ENCODE results near the gene SFRP5.

Gene SFRP5

DNA sequence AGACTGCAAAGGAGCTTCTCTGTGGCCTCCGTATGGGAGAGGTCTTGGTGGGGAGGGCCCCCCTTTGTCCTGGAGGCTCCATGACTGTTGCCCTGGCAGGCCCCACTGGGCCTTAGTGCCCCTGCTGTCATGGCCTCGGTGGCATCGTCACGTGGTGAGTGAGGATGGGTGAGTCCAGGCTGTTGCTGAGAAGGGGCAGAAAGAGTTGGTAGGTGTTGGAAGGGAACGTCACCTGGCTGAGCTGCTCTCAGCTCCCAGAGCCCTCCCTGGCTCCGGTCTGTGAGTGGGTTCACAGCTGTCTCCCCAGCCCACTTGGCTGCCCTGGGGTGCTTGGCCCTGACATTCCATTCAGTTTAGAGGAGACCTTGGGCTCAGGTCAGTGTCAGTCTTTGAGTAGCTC, 16.1 kb downstream of the SFRP5 start:
- TF ChIP-seq ZBTB7A (IDR thresholded peaks at IDR 0.05; ENCODE audit: low read depth) = no peak
- TF ChIP-seq TAF1 (IDR thresholded peaks at IDR 0.05; ENCODE audit: low read depth) = no peak
- TF ChIP-seq TCF12 (IDR thresholded peaks at IDR 0.05; ENCODE audit: low read depth) = no peak

GRCh38 chr10:97754726-97755125, 17.1 kb downstream of the SFRP5 start:
- no peak for TF ChIP-seq EP300 (IDR thresholded peaks at IDR 0.05; ENCODE audit: borderline replicate concordance)
- no peak for TF ChIP-seq REST (IDR thresholded peaks at IDR 0.05; ENCODE audit: low read depth)
- no peak for TF ChIP-seq TCF12 (IDR thresholded peaks at IDR 0.05; ENCODE audit: low read depth)
- no peak for TF ChIP-seq TEAD4 (IDR thresholded peaks at IDR 0.05)
- no peak for TF ChIP-seq FOXM1 (IDR thresholded peaks at IDR 0.05; ENCODE audit: borderline replicate concordance, low read depth)
- TF ChIP-seq CREB1 (IDR thresholded peaks at IDR 0.05; ENCODE audit: low read depth) = no peak
- no peak for TF ChIP-seq USF1 (IDR thresholded peaks at IDR 0.05)
- TF ChIP-seq TAF1 (IDR thresholded peaks at IDR 0.05; ENCODE audit: low read depth) = no peak
- no peak for TF ChIP-seq CEBPB (IDR thresholded peaks at IDR 0.05)
- TF ChIP-seq YY1 (IDR thresholded peaks at IDR 0.05; ENCODE audit: low read depth) = no peak
- TF ChIP-seq NFIC (IDR thresholded peaks at IDR 0.05) = no peak
- TF ChIP-seq ZBTB7A (IDR thresholded peaks at IDR 0.05; ENCODE audit: low read depth) = no peak
- TF ChIP-seq MAX (IDR thresholded peaks at IDR 0.05) = no peak
- TF ChIP-seq RAD21 (IDR thresholded peaks at IDR 0.05; ENCODE audit: low read depth) = no peak
- TF ChIP-seq EGR1 (IDR thresholded peaks at IDR 0.05) = no peak

- TF ChIP-seq TCF12 (IDR thresholded peaks at IDR 0.05; ENCODE audit: low read depth) (no peak), ZBTB7A (IDR thresholded peaks at IDR 0.05; ENCODE audit: low read depth) (no peak), CEBPB (IDR thresholded peaks at IDR 0.05) (no peak), TEAD4 (IDR thresholded peaks at IDR 0.05) (no peak), TAF1 (IDR thresholded peaks at IDR 0.05; ENCODE audit: low read depth) (no peak), NFIC (IDR thresholded peaks at IDR 0.05) (no peak), EP300 (IDR thresholded peaks at IDR 0.05; ENCODE audit: borderline replicate concordance) (no peak), REST (IDR thresholded peaks at IDR 0.05; ENCODE audit: low read depth) (no peak), RAD21 (IDR thresholded peaks at IDR 0.05; ENCODE audit: low read depth) (no peak), USF1 (IDR thresholded peaks at IDR 0.05) (no peak), EGR1 (IDR thresholded peaks at IDR 0.05) (no peak), YY1 (IDR thresholded peaks at IDR 0.05; ENCODE audit: low read depth) (no peak), MAX (IDR thresholded peaks at IDR 0.05) (no peak), FOXM1 (IDR thresholded peaks at IDR 0.05; ENCODE audit: borderline replicate concordance, low read depth) (no peak)
Measured at GRCh38 chr10:97752956-97753355, 18.8 kb downstream of the SFRP5 start.

DNA sequence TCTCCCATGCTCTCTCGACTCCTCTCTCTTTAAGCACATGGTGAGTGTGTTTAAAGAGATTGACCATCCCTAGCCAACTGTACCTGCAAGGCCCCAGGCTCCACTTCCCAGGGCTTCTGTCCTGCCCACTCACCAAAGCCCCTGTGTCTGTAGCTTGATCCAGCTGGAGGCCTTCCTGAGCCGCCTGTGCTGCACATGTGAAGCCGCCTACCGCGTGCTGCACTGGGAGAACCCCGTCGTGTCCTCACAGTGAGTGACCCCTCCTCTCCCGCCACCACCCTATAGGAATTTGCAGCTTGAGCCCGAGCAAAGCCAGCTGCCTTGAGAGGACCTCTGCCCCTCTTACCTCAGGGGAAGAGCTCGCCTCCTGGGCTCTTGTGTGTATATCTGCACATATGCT, 23.7 kb downstream of the SFRP5 start:
- TF ChIP-seq TCF12 (IDR thresholded peaks at IDR 0.05; ENCODE audit: low read depth) (no peak), USF1 (IDR thresholded peaks at IDR 0.05) (no peak), CREB1 (IDR thresholded peaks at IDR 0.05; ENCODE audit: low read depth) (no peak), EP300 (IDR thresholded peaks at IDR 0.05; ENCODE audit: borderline replicate concordance) (no peak), MAX (IDR thresholded peaks at IDR 0.05) (no peak), NFIC (IDR thresholded peaks at IDR 0.05) (no peak), RAD21 (IDR thresholded peaks at IDR 0.05; ENCODE audit: low read depth) (no peak)

- no peak for TF ChIP-seq TCF12 (IDR thresholded peaks at IDR 0.05; ENCODE audit: low read depth)
- no peak for TF ChIP-seq NFIC (IDR thresholded peaks at IDR 0.05)
- no peak for TF ChIP-seq TEAD4 (IDR thresholded peaks at IDR 0.05)
- no peak for TF ChIP-seq CREB1 (IDR thresholded peaks at IDR 0.05; ENCODE audit: low read depth)
- no peak for TF ChIP-seq ZBTB7A (IDR thresholded peaks at IDR 0.05; ENCODE audit: low read depth)
- no peak for TF ChIP-seq USF1 (IDR thresholded peaks at IDR 0.05)
- no peak for TF ChIP-seq MAX (IDR thresholded peaks at IDR 0.05)
- no peak for TF ChIP-seq REST (IDR thresholded peaks at IDR 0.05; ENCODE audit: low read depth)
- TF ChIP-seq YY1 (IDR thresholded peaks at IDR 0.05; ENCODE audit: low read depth) = no peak
- no peak for TF ChIP-seq CEBPB (IDR thresholded peaks at IDR 0.05)
- TF ChIP-seq EGR1 (IDR thresholded peaks at IDR 0.05) = no peak
- TF ChIP-seq TAF1 (IDR thresholded peaks at IDR 0.05; ENCODE audit: low read depth) = no peak
- no peak for TF ChIP-seq FOXM1 (IDR thresholded peaks at IDR 0.05; ENCODE audit: borderline replicate concordance, low read depth)
- no peak for TF ChIP-seq RAD21 (IDR thresholded peaks at IDR 0.05; ENCODE audit: low read depth)
- TF ChIP-seq EP300 (IDR thresholded peaks at IDR 0.05; ENCODE audit: borderline replicate concordance) = no peak
Measured at GRCh38 chr10:97747573-97747972, 24.2 kb downstream of the SFRP5 start.

Measured in Ishikawa (cell line).